Upper lobe of left lung (tissue), 6 donors: Measurements from ENCODE around the gene GRID1. TPM values are rescaled to one million over a fixed set of nuclear protein-coding genes. Genes with fewer than 3 reads are reported as not detected.

Experiments
- ATAC-seq, 2 donors: fragments of 200-7000 bp; cut with Tn5 transposase; one replicate each; pipeline ENCODE4 v1.9.1; 2022; ENCODE audit warnings: mild to moderate bottlenecking in 2 of 2, moderate library complexity in 2 of 2; ENCODE audit not compliant: low FRiP score in 2 of 2
- DNase-seq, 2 donors: peaks; one replicate each; pipeline ENCODE4 v3.0.0-alpha.2; 2019 to 2020
- H3K27ac ChIP-seq, 4 donors: fragments of 200-600 bp; sonication (generic); one replicate each; pipeline ENCODE4 v1.5.1; 2016 to 2019
- H3K27me3 ChIP-seq, 4 donors: fragments of 200-600 bp; sonication (generic); one replicate each; pipeline ENCODE4 v1.5.1; 2017 to 2019
- H3K36me3 ChIP-seq, 4 donors: fragments of 200-600 bp; sonication (generic); one replicate each; pipeline ENCODE4 v1.5.1; 2016 to 2019
- H3K4me1 ChIP-seq, 4 donors: fragments of 200-600 bp; sonication (generic); one replicate each; pipeline ENCODE4 v1.5.1; 2018 to 2019
- H3K4me3 ChIP-seq, 4 donors: fragments of 200-600 bp; sonication (generic); one replicate each; pipeline ENCODE4 v1.5.1; 2017 to 2019; ENCODE audit warnings: mild to moderate bottlenecking in 2 of 4, moderate library complexity in 1 of 4
- H3K9me3 ChIP-seq, 4 donors: fragments of 200-600 bp; sonication (generic); one replicate each; pipeline ENCODE4 v1.5.1; 2018 to 2019
- CTCF ChIP-seq, 6 experiments: fragments of 450-650 bp in 4 of 6; fragments of 200-600 bp in 2 of 6; sonication (generic) in 2 of 6; IDR thresholded peaks; one replicate each; pipeline ENCODE4 v1.5.1; 2016 to 2019; ENCODE audit warnings: antibody characterized with exemption in 6 of 6
- EP300 ChIP-seq, 4 donors: sonication (generic); formaldehyde crosslinking; IDR thresholded peaks; one replicate each; pipeline ENCODE4 v1.5.1; 2017; ENCODE audit warnings: antibody characterized with exemption in 4 of 4, control low read depth in 2 of 4
- POLR2A ChIP-seq, 4 donors: fragments of 450-650 bp; IDR thresholded peaks; one replicate each; pipeline ENCODE4 v1.5.1; 2016 to 2017; ENCODE audit warnings: antibody characterized with exemption in 4 of 4, mild to moderate bottlenecking in 2 of 4
- POLR2AphosphoS5 ChIP-seq, 2 donors: sonication (generic); formaldehyde crosslinking; IDR thresholded peaks; one replicate each; pipeline ENCODE4 v1.5.1; 2017; ENCODE audit warnings: antibody characterized with exemption in 2 of 2
- WGBS, 2 donors: methylation state at CpG; one replicate each; pipeline ENCODE4 v1.1.5; 2017 to 2018; 5-methylcytosine and 5-hydroxymethylcytosine counted together
- total RNA-seq, 6 donors: library from RNA; depleted of rRNA in 4 of 6; stranded (reverse); fragments of >200 nt in 4 of 6; gene quantifications; one replicate each; pipeline versions ENCODE4 v1.1.0 to v1.2.1, GENCODE V29; 2016 to 2021
- donor health status: DM: no; HTN: no; CAD: no; lungs with moderate emphysema.
- donor health status: DM: no; HTN: yes; CAD: no; lungs with severe emphysema.

The GRID1 gene
- total RNA-seq, 6 donors from 2014 or later: 1.5 to 5.2 (median 3.2) TPM

- Histone ChIP-seq H3K9me3 (no peaks in the 10 kb centered on the region), H3K36me3 (no peaks in the 10 kb centered on the region), H3K27ac (no peak overlapping the region), H3K27me3 (no peaks in the 10 kb centered on the region), H3K4me3 (no peak overlapping the region), H3K4me1 (no peaks in the 10 kb centered on the region)
- 91 to 95% methylated on average over 9 of the region's 9 CpGs for WGBS, 2 donors
- peak in 1 of 2 donors; percentile 10 for DNase-seq
- no peak for ATAC-seq
- TF ChIP-seq POLR2A (IDR thresholded peaks at IDR 0.05) (no peak), POLR2AphosphoS5 (IDR thresholded peaks at IDR 0.05) (no peak), EP300 (IDR thresholded peaks at IDR 0.05) (no peak), CTCF (IDR thresholded peaks at IDR 0.05) (no peak)
Observed at GRCh38 chr10:85857305-85857704, 509.3 kb downstream of the GRID1 start.

- WGBS, 2 donors: 93 to 96% methylated on average over 6 of the region's 6 CpGs
- Histone ChIP-seq H3K9me3 (peaks cover 0 to 9% (median 2%) of the 10 kb centered on the region in 4 donors), H3K27me3 (no peaks in the 10 kb centered on the region), H3K4me3 (no peak overlapping the region), H3K27ac (no peak overlapping the region), H3K4me1 (no peaks in the 10 kb centered on the region), H3K36me3 (no peaks in the 10 kb centered on the region)
- TF ChIP-seq EP300 (IDR thresholded peaks at IDR 0.05) (no peak), POLR2AphosphoS5 (IDR thresholded peaks at IDR 0.05) (no peak), CTCF (IDR thresholded peaks at IDR 0.05) (no peak), POLR2A (IDR thresholded peaks at IDR 0.05) (no peak)
- DNase-seq (no peak), ATAC-seq (no peak)
Observed at GRCh38 chr10:85851934-85852333, 514.7 kb downstream of the GRID1 start.

GRCh38 chr10:85851325-85851724 is 515.3 kb downstream of the GRID1 start:
- Histone ChIP-seq H3K4me3 (no peak overlapping the region), H3K4me1 (no peaks in the 10 kb centered on the region), H3K27ac (no peak overlapping the region), H3K36me3 (no peaks in the 10 kb centered on the region), H3K9me3 (peaks cover 0 to 9% (median 2%) of the 10 kb centered on the region in 4 donors), H3K27me3 (no peaks in the 10 kb centered on the region)
- DNase-seq (no peak), ATAC-seq (no peak)
- WGBS, 2 donors: 73 to 79% methylated on average over 2 of the region's 2 CpGs
- TF ChIP-seq EP300 (IDR thresholded peaks at IDR 0.05): no peak
- no peak for TF ChIP-seq POLR2AphosphoS5 (IDR thresholded peaks at IDR 0.05)
- no peak for TF ChIP-seq CTCF (IDR thresholded peaks at IDR 0.05)
- TF ChIP-seq POLR2A (IDR thresholded peaks at IDR 0.05): no peak

- no peaks in the 10 kb centered on the region for H3K27me3 ChIP-seq
- no peaks in the 10 kb centered on the region for H3K4me1 ChIP-seq
- H3K27ac ChIP-seq: no peak overlapping the region
- no peaks in the 10 kb centered on the region for H3K36me3 ChIP-seq
- ATAC-seq (no peak), DNase-seq (no peak)
- TF ChIP-seq POLR2AphosphoS5 (IDR thresholded peaks at IDR 0.05) (no peak), POLR2A (IDR thresholded peaks at IDR 0.05) (no peak), EP300 (IDR thresholded peaks at IDR 0.05) (no peak), CTCF (IDR thresholded peaks at IDR 0.05) (no peak)
- 95 to 97% methylated on average over 3 of the region's 3 CpGs for WGBS, 2 donors
- H3K9me3 ChIP-seq: peaks cover 0 to 9% (median 2%) of the 10 kb centered on the region in 4 donors
- H3K4me3 ChIP-seq: no peak overlapping the region
Observed at GRCh38 chr10:85850736-85851135, 515.9 kb downstream of the GRID1 start.

- Histone ChIP-seq H3K36me3 (no peaks in the 10 kb centered on the region), H3K9me3 (peaks cover 0 to 9% (median 2%) of the 10 kb centered on the region in 4 donors), H3K27me3 (no peaks in the 10 kb centered on the region), H3K4me1 (no peaks in the 10 kb centered on the region), H3K27ac (no peak overlapping the region), H3K4me3 (no peak overlapping the region)
- TF ChIP-seq CTCF (IDR thresholded peaks at IDR 0.05) (no peak), POLR2A (IDR thresholded peaks at IDR 0.05) (no peak), EP300 (IDR thresholded peaks at IDR 0.05) (no peak), POLR2AphosphoS5 (IDR thresholded peaks at IDR 0.05) (no peak)
- 52 to 60% methylated on average over 3 of the region's 3 CpGs for WGBS, 2 donors
- no peak for ATAC-seq
- DNase-seq: no peak
Observed at GRCh38 chr10:85849315-85849714, 517.3 kb downstream of the GRID1 start.
